TTC549 (cell line): Measurements from ENCODE around the gene HDHD2.

Experiments
- FAIRE-seq: peaks from 2 replicates; lab custom pipeline; 2012; peaks lifted over from hg19 to GRCh38; lab: Jason Lieb, UNC

The HDHD2 gene

GRCh38 chr18:47062471-47062870, 87.8 kb downstream of the HDHD2 start:
- FAIRE-seq = no peak
